Measurements from ENCODE around the gene SDF2L1. TPM values are rescaled to one million over a fixed set of nuclear protein-coding genes. Genes with fewer than 3 reads are reported as not detected.

The SDF2L1 gene
- total and polyA plus RNA-seq, 9 of the 15 experiments (the other 6 are each of a cell fraction or from before 2014, with no cell fraction given) = 15.1 to 989 (median 124) TPM

- TF ChIP-seq E2F8 (IDR thresholded peaks at IDR 0.05; ENCODE audit: low read depth, partially characterized antibody) = no peak
- peak; percentile 99 for TF ChIP-seq STAT6 (CRISPR knock-in tag; IDR thresholded peaks at IDR 0.05)
- no peak for TF ChIP-seq PPARD (CRISPR knock-in tag; IDR thresholded peaks at IDR 0.05)
Observed at GRCh38 chr22:21628386-21629254, 13.5 kb upstream of the SDF2L1 start (continued).
